HepG2 (cell line): ENCODE measurements around the gene COA3. TPM values are rescaled to one million over a fixed set of nuclear protein-coding genes. Genes with fewer than 3 reads are reported as not detected.
A peak's percentile ranks its signal among the peaks of the same experiment; 100 is the strongest.

ENCODE experiments used
- AGO1 ChIP-seq: fragments of 200-400 bp; formaldehyde crosslinking; IDR thresholded peaks from 2 replicates; pipeline ENCODE4 v1.6.1; 2017; ENCODE audit warnings: mild to moderate bottlenecking, low read depth, low read length, moderate library complexity; ENCODE audit not compliant: poor library complexity, severe bottlenecking
- BHLHE40 ChIP-seq: IDR thresholded peaks from 2 replicates; pipeline ENCODE4 v1.6.1; 2011; ENCODE audit warnings: low read length, improper control_type of control experiment
- BRD4 ChIP-seq: sonication (generic); formaldehyde crosslinking; IDR thresholded peaks from 2 replicates; pipeline ENCODE4 v1.4.0; 2020; ENCODE audit warnings: missing genetic modification reagents
- CHD4 ChIP-seq: fragments of 200-600 bp; sonication (generic); IDR thresholded peaks from 2 replicates; pipeline ENCODE4 v1.7.0; 2017; ENCODE audit warnings: mild to moderate bottlenecking, low read length, borderline replicate concordance
- HMG20A ChIP-seq: IDR thresholded peaks from 2 replicates; pipeline ENCODE4 v1.6.1; 2016; ENCODE audit warnings: borderline replicate concordance
- HMG20B ChIP-seq: conservative IDR thresholded peaks from 2 replicates; pipeline ENCODE4 v1.6.1; 2016; ENCODE audit warnings: missing genetic modification reagents, missing compliant biosample characterization
- ISL2 ChIP-seq: sonication (generic); formaldehyde crosslinking; IDR thresholded peaks from 2 replicates; pipeline ENCODE4 v1.5.0; 2020; ENCODE audit warnings: missing genetic modification reagents
- KLF15 ChIP-seq: sonication (generic); formaldehyde crosslinking; IDR thresholded peaks from 2 replicates; pipeline ENCODE4 v1.8.1; 2023; ENCODE audit warnings: borderline replicate concordance, mild to moderate bottlenecking, inconsistent platforms, missing genetic modification reagents, mixed read lengths
- MATR3 ChIP-seq: sonication (generic); formaldehyde crosslinking; IDR thresholded peaks from 2 replicates; pipeline ENCODE4 v1.4.0; 2020; ENCODE audit warnings: missing genetic modification reagents
- MXD1 ChIP-seq: sonication (generic); formaldehyde crosslinking; IDR thresholded peaks from 2 replicates; pipeline ENCODE4 v1.4.0; 2020; ENCODE audit warnings: mild to moderate bottlenecking, missing genetic modification reagents
- NPAS2 ChIP-seq: sonication (generic); formaldehyde crosslinking; IDR thresholded peaks from 2 replicates; pipeline ENCODE4 v1.8.0; 2022; ENCODE audit warnings: mild to moderate bottlenecking, missing genetic modification reagents, borderline replicate concordance
- PRMT3 ChIP-seq: sonication (generic); formaldehyde crosslinking; IDR thresholded peaks from 2 replicates; pipeline ENCODE4 v1.8.1; 2022; ENCODE audit warnings: low read depth, mild to moderate bottlenecking, moderate library complexity, missing genetic modification reagents, borderline replicate concordance
- RARG ChIP-seq: sonication (generic); formaldehyde crosslinking; IDR thresholded peaks from 2 replicates; pipeline ENCODE4 v1.4.0; 2020; ENCODE audit warnings: low read depth, mild to moderate bottlenecking, missing genetic modification reagents
- REXO4 ChIP-seq: sonication (generic); formaldehyde crosslinking; IDR thresholded peaks from 2 replicates; pipeline ENCODE4 v1.8.0; 2022; ENCODE audit warnings: missing genetic modification reagents, mild to moderate bottlenecking, borderline replicate concordance
- RFX1 ChIP-seq: fragments of 450-650 bp; IDR thresholded peaks from 2 replicates; pipeline ENCODE4 v1.6.1; 2017
- RORA ChIP-seq: sonication (generic); formaldehyde crosslinking; IDR thresholded peaks from 2 replicates; pipeline ENCODE4 v1.5.0; 2020; ENCODE audit warnings: mild to moderate bottlenecking, missing genetic modification reagents, moderate library complexity
- SP5 ChIP-seq: IDR thresholded peaks from 2 replicates; pipeline ENCODE4 v1.6.1; 2016; ENCODE audit warnings: low read depth, borderline replicate concordance
- TCF7L2 ChIP-seq: IDR thresholded peaks from 2 replicates; pipeline ENCODE4 v1.6.1; 2011; ENCODE audit warnings: mild to moderate bottlenecking, low read depth, low read length, moderate library complexity
- WIZ ChIP-seq: sonication (generic); formaldehyde crosslinking; IDR thresholded peaks from 2 replicates; pipeline ENCODE4 v1.5.1; 2020; ENCODE audit warnings: mild to moderate bottlenecking, missing genetic modification reagents
- ZBTB3 ChIP-seq: sonication (generic); formaldehyde crosslinking; IDR thresholded peaks from 2 replicates; pipeline ENCODE4 v1.4.0; 2020; ENCODE audit warnings: low read depth, mild to moderate bottlenecking, moderate library complexity, missing genetic modification reagents, borderline replicate concordance
- ZMAT3 ChIP-seq: sonication (generic); formaldehyde crosslinking; conservative IDR thresholded peaks from 2 replicates; pipeline ENCODE4 v1.7.0; 2021; ENCODE audit warnings: missing genetic modification reagents
- ZNF143 ChIP-seq: sonication (generic); formaldehyde crosslinking; IDR thresholded peaks from 2 replicates; pipeline ENCODE4 v1.4.0; 2020; ENCODE audit warnings: missing genetic modification reagents
- ZNF280B ChIP-seq: sonication (generic); formaldehyde crosslinking; IDR thresholded peaks from 2 replicates; pipeline ENCODE4 v1.5.0; 2020; ENCODE audit warnings: missing genetic modification reagents, mild to moderate bottlenecking, borderline replicate concordance
- ZNF317 ChIP-seq: sonication (generic); formaldehyde crosslinking; IDR thresholded peaks from 2 replicates; pipeline ENCODE4 v1.5.0; 2020; ENCODE audit warnings: mild to moderate bottlenecking, missing genetic modification reagents
- ZNF550 ChIP-seq: sonication (generic); formaldehyde crosslinking; IDR thresholded peaks from 2 replicates; pipeline ENCODE4 v1.4.0; 2020; ENCODE audit warnings: mild to moderate bottlenecking, missing genetic modification reagents, borderline replicate concordance
- ZNF704 ChIP-seq: sonication (generic); formaldehyde crosslinking; IDR thresholded peaks from 2 replicates; pipeline ENCODE4 v1.8.1; 2023; ENCODE audit warnings: mild to moderate bottlenecking, inconsistent platforms, moderate library complexity, missing genetic modification reagents, borderline replicate concordance
- polyA plus RNA-seq, 8 experiments: library from polyadenylated mRNA; depleted of rRNA in 3 of 8; stranded (reverse) in 7 of 8; unstranded in 1 of 8; fragments of >200 nt; fragmentation: Illumina TruSeq in 4 of 8; extraction: Trizol in 4 of 8; gene quantifications; 2 replicates each; pipeline versions ENCODE4 v1.2.1 to v1.2.3, GENCODE V29; 2011 to 2016; ENCODE audit warnings: low read depth in 4 of 8, missing spikeins in 1 of 8, mixed read lengths in 1 of 8; ENCODE audit not compliant: insufficient read depth in 1 of 8
- total RNA-seq, 5 experiments: library from RNA; depleted of rRNA; stranded (reverse); fragments of >200 nt; fragmentation: Illumina TruSeq; extraction: Trizol; gene quantifications; 2 replicates each; pipeline ENCODE4 v1.2.3, GENCODE V29; 2016; ENCODE audit warnings: low read depth in 1 of 5
- TF ChIP-seq, protein P1 (sequence below): sonication (generic); formaldehyde crosslinking; IDR thresholded peaks from 2 replicates; pipeline ENCODE4 v1.4.0; 2020; ENCODE audit warnings: missing genetic modification reagents

COA3 gene
- total and polyA plus RNA-seq, 2 of the 13 experiments (the other 11 are each of a cell fraction or from before 2014, with no cell fraction given): 133 to 202 TPM

- peak; percentile 31; the same call in 1 of the 2 replicates for TF ChIP-seq HMG20A (CRISPR knock-in tag)
- no peak for TF ChIP-seq RORA (CRISPR knock-in tag)
- peak; percentile 87; the same call in 1 of the 2 replicates for TF ChIP-seq ZNF704 (CRISPR knock-in tag)
- TF ChIP-seq BHLHE40: peak; percentile 22; the same call in 1 of the 2 replicates
- TF ChIP-seq ZNF317 (CRISPR knock-in tag): peak; percentile 84
- no peak for TF ChIP-seq MATR3
- TF ChIP-seq HMG20B (CRISPR knock-in tag): peak; percentile 71
- peak; percentile 79 for TF ChIP-seq ISL2 (CRISPR knock-in tag)
- TF ChIP-seq RARG (CRISPR knock-in tag): 0 out of 2 replicates have a peak, but pooled peaks have one; percentile 43
- TF ChIP-seq AGO1: peak; percentile 56
- no peak; the same call in 1 of the 2 replicates for TF ChIP-seq SP5 (CRISPR knock-in tag)
- peak; percentile 92; the same call in 1 of the 2 replicates for TF ChIP-seq BRD4 (CRISPR knock-in tag)
- TF ChIP-seq NPAS2 (CRISPR knock-in tag): no peak
- no peak for TF ChIP-seq ZMAT3 (CRISPR knock-in tag)
- TF ChIP-seq ZBTB3: no peak; the same call in 1 of the 2 replicates
- TF ChIP-seq MXD1: no peak; the same call in 1 of the 2 replicates
- TF ChIP-seq KLF15 (CRISPR knock-in tag): peak; percentile 33; the same call in 1 of the 2 replicates
- no peak for TF ChIP-seq RFX1
- TF ChIP-seq, protein P1, sequence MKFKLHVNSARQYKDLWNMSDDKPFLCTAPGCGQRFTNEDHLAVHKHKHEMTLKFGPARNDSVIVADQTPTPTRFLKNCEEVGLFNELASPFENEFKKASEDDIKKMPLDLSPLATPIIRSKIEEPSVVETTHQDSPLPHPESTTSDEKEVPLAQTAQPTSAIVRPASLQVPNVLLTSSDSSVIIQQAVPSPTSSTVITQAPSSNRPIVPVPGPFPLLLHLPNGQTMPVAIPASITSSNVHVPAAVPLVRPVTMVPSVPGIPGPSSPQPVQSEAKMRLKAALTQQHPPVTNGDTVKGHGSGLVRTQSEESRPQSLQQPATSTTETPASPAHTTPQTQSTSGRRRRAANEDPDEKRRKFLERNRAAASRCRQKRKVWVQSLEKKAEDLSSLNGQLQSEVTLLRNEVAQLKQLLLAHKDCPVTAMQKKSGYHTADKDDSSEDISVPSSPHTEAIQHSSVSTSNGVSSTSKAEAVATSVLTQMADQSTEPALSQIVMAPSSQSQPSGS (CRISPR knock-in tag): peak; percentile 89
- TF ChIP-seq CHD4: no peak
- TF ChIP-seq TCF7L2: no peak
- TF ChIP-seq ZNF280B: peak; percentile 94
- no peak for TF ChIP-seq REXO4 (CRISPR knock-in tag)
- TF ChIP-seq WIZ (CRISPR knock-in tag): no peak
- no peak for TF ChIP-seq ZNF550 (CRISPR knock-in tag)
- TF ChIP-seq PRMT3 (CRISPR knock-in tag): peak; percentile 61; the same call in 1 of the 2 replicates
- TF ChIP-seq ZNF143 (CRISPR knock-in tag): peak; percentile 69
Observed at GRCh38 chr17:42773290-42774035, 25.0 kb downstream of the COA3 start, which contains the start of gene VPS25 (continued).
